ENCODE results near the gene CDR2.
"Not testable (repeated sequence)": the region's sequence is repeated elsewhere in the genome, so short reads cannot be mapped to it uniquely, and the experiment has no call there.

- TF ChIP-seq CTCF, POLR2A (IDR thresholded peaks at IDR 0.05): not testable (repeated sequence)
These were observed 23.4 kb downstream of the CDR2 start for GRCh38 chr16:22351017-22351416.

Data from stomach (tissue), 4 donors.